ENCODE measurements around the gene UBAC1.
A peak's percentile ranks its signal among the peaks of the same experiment; 100 is the strongest.

The UBAC1 gene, protein sequence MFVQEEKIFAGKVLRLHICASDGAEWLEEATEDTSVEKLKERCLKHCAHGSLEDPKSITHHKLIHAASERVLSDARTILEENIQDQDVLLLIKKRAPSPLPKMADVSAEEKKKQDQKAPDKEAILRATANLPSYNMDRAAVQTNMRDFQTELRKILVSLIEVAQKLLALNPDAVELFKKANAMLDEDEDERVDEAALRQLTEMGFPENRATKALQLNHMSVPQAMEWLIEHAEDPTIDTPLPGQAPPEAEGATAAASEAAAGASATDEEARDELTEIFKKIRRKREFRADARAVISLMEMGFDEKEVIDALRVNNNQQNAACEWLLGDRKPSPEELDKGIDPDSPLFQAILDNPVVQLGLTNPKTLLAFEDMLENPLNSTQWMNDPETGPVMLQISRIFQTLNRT

DNA sequence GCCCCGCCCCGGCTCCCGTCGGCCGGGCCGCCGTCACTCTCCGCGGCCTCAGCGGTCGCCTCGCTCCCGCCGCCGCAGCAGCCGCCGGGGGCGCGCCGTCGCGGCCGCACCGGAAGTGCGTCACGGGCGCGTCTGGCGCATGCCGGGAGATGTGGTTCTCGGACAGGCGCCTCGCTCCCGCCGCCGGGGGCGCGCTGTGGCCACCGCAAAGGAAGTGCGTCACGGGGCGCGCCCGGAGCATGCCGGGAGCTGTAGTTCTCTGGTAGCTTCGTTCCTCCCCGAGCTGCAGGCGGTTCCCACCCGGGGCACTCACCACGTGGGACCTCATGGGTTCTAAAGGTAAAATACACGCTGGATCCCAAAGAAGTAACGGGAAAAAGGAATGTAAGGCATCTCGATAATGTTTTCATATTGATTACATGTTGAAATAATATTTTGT, at the start of gene UBAC1:
Gene UBAC1, minus strand, starts transcription at position 97 of the 439 bp plus-strand sequence. CDS start 211 bp downstream, outside the sequence.
- DNase-seq: peak; percentile 91

DNA sequence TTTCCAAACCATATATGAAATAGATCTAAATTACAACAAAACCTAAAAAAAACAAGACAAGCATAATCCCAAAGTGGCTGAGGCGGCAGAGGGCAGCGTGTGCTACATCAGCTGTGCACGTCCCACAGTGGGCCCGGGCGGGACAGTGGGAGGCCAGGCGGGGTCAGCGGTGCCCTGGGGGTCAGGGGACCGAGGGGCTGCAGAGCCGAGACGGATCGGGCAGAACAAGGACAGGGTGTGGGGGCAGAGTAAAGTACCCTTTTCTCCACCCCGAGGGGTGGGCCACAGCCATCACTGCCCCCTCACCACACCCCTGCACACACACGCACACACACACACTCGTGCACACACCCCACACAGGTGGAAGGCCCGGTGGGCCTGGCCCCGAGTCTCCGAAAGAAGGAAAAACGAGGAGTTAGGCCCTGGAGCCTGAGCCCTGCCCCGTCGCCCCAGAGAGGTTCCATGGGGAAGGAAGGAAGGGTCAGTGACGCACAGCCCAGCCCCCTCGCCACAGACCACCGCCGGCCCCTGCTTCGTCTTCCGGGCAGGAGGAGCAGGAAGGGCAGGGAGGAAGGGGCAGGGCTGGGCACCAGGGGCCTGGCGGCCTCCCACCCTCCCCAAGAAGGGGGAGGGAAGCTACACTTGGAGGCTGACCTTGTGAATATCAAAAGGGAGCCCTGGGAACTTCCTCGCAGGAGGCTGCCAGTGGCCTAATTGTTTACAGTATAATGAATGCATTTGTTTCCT, 49.6 kb upstream of the UBAC1 start:
- DNase-seq: no peak

DNA sequence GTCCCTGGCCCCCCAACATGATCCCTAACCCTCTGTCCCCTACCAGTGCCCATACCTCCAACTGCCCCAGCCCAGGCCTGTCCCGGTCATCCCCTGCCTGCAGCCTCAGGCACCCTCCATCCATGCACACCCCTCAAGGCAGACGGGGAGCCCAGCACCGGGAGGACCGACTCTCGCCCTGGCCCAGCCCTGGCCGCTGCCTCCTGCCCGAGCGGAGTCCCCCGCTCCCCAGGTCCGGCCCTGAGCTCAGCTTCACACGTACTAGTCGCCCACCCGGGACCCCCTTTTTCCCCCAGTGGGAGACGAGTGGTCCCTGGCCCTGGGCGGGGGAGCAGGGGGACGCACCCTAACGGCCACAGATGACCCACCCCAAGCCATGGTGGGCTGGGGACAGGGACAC, 49.0 kb upstream of the UBAC1 start:
- no peak for DNase-seq

DNA sequence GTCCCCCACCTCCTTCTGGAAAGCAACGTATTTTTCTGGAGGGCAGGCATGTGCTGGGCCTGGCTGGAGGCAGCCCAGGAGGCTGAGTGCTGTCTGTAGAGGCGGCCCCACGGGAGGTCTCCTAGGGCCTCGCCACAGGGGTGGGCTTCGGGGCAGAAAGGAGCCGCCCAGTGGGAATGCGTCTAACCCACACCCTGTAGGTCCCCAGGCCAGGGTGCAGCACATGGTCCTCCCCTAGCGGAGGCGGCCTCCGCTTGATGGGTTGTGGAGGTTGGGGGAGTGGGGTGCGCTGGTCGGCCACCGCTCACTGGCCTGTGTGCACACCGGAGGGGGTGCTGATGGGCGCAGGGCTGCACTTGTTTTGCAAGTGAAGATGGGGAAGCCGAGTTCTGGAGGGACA, 48.3 kb upstream of the UBAC1 start:
- DNase-seq: no peak

DNA sequence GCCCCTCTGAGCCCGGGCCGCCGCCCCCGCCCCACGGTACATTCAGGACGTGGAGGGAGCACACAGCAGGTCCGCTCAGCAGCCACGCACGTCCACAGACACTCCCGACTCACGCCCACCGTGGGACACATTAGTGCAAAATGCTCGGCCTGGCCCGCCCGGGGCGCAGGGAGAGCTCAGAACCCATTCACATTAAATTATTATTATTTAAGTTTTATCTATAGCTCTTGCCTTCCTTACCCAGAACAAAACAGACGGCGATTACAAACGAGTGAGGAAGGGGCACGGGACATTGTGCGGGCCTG, 47.5 kb upstream of the UBAC1 start:
- no peak for DNase-seq

DNA sequence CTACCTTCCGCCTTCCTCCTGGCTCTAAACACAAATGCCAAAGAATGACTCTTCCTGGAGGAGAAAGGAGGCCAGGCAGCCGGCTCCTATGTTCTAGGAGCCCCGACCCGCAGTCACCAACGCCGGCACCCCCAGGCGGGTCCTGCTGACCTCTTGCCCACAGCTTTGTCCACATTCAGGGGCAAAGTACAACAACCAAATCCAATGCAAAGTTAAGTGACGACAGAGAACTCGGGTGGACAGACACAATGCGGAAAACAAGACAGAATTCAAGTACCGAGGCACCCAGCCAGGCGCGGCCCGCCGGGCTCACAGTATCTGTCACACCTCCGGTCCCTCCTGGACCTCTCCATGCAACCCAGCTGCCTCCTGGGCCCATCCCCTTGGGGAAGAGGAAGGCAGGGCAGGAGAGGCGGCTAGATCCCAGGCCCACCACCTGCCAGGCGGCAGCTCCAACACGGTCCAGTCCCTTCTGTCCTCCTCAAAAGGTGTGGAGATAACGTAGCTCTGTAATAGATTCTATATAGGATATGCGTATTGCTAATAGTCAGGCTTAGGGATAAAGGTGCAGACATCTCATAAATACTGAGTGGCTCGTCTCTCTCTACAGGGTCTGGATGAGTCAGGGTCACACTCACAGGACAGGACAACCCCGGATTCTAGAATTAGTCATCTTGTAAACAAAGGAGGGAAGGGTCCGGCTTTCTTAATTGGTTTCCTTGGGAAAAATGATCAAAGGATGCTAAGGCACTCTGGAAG, 46.9 kb upstream of the UBAC1 start:
- no peak for DNase-seq

DNA sequence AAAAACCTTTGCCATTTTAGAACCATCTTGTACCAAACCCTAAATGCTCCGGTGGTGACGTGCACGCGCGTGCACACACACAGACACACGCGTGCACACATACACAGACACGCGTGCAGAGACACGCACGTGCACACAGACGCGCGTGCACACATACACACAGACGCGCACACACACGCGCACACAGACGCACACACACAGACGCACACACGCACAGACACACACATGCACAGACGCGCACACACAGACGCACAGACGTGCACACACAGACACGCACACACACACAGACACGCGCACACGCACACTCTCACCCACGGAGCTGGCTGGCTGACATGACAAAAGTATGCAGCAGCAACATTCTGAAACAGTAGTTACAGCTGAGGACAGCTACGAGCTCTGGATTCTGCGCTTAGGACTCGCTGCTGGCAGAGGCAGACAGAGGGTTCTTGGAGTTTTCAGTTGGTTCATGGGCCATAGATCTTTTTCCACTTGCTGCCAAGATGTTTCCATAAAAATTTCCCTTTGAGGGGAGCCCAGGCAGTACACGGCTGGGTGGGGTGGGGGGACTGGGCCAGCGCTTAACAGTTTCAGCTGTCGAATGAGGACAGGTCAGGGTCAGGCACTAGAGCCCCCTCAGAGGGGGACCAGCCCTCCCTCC, 46.2 kb upstream of the UBAC1 start:
- no peak for DNase-seq

DNA sequence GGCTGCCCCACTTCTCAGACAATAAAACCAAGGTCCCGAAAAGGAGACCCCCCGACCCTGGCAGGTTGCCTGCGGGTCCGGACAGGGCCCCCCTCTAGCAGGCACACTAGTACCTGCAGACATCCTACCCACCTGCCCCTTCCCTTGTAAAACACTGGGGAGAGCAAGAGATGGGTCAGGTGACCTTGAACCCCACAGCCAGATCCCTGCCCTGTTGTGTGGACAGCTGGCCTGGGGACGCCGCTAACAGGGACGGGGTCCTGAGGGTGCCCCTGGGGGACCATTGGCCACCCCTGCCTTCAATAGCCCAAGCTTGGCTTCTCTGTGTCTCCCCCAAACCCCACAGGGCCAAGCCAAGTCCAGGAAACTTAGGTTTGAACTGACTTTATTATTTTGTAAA, 45.0 kb upstream of the UBAC1 start:
- no peak for DNase-seq

DNA sequence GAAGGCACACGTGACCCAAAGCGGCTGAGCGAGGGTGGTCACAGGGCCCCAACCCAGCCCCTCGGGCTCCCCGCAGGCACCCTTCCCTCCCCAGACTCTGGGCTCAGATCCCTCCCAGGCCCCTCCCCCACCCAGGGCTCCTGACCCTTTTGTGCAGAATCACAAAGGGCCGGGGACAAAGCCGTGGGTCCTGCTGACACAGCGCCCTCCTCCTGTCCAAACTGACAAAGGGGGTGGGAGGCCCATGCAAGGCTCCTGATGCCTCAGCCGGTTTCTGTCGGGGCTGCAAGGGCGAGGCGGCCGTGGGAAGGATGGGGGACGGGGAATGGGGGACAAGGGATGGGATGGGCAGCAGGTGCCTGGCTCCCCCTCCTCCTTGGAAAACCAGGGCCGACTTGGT, 43.5 kb upstream of the UBAC1 start:
- no peak for DNase-seq

DNA sequence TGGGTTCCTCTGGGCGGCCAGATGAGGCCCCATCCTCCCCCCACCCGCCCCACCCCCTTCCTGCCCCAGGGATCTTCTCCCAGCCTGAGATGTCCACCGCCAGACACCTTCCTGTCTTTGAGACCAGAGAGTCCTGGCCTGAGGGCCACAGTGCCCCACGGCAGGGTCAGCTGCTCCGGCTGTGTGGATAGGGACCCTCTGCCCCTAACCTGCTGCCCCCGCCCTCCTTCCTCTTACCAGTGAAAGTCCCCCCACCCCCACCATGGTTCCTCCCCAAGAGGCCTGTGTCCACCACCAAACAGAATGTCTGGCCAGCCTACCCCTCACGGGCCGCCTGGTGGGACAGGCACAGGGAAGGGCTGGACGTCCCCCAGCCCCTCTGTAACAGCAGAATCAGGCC, 43.0 kb upstream of the UBAC1 start:
- DNase-seq: no peak

DNA sequence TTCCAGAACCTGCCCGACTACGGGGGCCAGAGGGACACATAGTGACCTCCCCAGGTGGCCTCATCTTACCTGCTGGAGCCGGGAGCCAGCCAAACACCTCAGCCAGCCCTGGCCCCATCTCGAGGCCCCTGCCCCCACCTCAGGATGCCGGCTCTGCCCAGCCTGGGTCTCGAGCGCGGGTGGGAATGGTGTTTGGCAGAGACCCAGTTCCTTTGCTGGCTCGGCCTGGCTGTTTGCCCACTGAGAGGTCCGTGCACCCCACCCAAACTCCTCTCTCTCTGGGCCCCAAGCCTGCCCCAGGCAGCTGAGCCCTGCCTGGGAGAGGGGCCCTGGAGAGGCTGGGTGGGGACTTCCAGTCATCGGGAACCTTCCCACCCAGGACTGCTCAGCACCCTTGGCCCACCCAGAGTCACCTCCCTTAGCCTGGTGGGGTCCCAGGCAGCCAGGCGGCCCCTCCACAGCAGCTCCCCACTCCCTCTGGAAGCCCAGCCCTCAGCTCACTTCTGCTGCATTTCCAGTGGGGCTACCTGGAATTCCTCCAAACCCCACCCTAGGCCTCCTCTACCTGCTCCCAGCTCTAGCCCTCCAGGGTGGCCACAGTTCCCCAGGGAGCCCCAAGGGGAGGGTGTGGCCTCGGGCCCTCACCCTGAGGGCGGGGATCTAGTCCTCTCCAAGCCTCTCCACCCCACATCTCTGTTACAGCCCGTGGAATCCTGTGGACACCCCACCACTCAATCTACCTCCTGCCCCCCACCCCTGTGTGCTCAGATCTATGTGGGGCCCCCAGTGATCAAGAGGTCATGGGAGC, 42.4 kb upstream of the UBAC1 start:
- no peak for DNase-seq

DNA sequence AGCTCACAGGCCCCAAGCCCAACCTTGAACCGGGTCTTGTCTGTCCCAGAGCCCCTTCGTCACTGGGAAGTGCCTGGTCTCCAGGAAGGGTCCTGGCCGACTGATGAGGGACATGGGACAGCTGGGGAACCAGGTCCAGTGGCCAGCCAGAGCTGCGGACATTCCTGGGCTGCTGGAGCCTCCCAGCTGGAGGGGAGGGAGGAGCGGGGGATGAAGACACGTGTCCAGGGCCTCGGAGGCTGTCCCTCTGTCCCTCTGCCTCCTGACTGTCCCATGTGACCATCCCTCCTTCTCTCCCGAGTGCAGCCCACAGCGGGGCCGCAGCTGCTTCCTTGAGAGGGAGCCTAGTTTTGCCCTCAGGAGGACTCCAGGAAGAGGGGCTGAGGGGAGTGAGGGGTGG, 41.7 kb upstream of the UBAC1 start:
- no peak for DNase-seq

DNA sequence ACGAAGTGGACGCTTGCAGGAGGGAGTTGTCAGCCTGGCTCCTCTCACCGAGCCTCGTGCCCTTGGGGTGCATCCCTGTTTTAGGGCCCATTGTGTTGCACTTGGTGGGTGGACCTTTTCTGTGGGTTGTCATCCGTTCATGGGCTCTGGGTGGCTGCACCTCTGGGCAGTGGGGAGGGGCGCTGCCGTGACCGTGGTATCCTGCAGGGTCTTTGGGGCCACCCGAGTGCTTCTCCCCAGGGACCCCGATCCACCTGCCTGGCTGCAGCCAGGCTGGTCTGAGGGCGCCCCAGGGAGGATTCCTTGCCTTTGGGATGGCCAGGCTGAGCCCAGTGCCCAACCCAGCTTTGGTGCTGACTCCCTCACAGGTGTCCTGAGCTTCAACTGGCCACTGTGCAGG, 41.0 kb upstream of the UBAC1 start:
- DNase-seq: no peak

DNA sequence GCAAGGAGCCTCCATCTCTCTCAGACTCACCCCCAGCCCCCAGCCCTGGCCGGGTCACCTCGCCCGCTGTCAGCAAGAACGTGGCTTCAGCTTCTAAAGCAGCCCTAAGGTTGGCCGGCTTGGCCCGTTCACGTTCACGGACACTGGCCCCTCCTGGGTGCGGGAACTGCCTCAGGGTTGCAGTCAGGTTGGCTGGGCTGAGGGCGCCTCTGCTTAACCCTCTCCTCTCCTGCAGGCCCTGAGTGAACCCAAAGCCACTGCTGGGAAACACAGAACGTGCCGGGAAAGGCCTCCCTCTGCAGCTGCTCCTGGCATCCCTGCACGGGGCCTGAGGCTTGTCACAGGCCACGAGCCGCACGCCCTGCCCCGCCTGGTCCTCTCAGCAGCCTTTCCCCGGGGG, 40.1 kb upstream of the UBAC1 start:
- DNase-seq: no peak

DNA sequence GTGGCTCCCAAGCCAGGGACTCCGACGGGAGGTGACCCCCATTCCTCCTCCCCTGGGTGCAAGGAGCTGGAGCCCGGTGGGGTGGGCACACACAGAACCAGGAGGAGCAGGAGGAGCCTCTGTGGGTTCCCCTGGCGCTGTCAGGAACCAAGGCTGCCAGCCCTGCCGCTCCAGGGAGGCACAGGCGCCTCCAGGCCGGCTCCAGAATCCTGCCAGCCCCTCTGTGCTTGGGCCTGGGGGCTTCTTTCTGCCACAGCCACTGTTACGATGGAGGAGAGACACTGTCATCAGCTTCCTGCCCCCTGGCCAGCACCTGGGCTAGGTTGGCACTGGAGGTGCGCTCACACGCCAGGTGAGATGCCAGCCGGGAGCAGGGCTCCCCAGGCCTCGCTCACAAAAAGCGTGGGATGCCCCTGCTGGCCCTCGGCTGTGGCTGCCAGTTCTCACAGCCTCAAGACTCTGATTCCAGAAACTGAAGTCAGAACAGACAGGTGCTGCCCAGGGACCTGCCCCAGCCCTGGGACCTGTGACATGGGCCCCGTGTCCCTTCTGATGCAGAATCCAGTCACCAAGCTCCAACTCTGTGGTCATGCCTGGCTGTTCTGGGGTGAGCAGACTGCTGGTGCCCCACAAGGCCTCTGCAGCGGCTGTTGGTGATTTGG, 37.4 kb upstream of the UBAC1 start:
- DNase-seq: no peak

DNA sequence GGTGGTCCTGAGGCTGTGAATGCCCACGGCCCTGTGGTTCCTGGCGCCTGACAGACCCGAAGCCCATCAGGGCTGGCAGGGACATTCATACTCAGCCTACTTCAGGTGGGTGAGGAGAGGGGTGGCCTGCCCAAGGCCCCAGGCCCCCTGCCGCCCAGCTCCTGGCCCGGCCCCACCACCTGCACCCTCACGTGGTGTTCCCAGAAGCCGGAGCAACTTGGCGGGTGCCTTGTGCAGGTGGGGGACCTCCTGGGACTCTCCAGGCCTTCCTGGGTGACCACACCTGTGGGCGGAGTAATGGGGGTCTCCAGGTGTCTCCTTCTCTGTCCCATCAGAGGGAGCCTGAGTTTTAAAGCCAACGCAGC, 36.8 kb upstream of the UBAC1 start:
- DNase-seq: no peak

DNA sequence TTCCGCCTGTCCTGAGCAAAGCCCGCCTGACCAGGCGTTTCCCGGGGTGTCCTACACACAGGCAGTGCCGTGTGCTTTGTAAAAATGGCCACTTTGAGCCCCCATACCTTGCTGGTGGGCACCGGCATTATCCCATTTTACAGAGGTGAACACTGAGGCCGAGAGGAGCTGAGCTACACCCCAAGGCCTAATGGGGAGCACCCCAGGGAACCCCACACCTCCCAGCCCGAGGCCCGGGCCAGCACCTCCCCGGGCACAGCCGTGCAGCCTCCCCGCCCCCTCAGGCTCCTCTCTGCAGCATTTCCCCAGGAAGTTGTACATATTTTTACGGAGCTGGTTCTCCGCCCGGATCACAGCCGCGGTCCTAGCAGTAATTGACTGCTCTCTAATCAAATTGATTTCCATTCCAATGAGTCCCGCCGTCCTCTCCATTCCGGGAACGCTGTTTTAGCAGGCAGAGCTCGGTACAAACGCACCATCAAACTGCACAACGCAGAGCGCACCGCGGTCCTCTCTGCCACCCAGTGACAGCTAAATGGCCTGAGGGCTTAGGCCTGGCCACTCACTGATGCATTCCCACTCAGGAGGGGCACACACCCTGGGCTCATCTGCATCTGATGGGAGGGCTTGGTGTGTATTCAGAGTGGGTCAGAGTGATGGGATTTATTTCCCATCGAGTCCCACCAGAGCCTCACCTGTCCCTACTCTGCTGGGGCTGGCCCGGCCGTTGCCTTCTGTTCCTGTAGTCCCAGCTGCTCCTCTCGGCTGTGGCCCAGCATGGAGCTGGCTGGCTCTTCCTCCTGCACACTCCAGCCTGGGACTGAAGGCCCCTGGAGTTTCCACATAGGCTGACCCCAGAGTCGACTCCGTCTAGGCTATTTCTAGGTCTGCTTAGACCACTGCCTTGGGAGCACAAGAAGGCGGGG, 36.2 kb upstream of the UBAC1 start:
- no peak for DNase-seq

DNA sequence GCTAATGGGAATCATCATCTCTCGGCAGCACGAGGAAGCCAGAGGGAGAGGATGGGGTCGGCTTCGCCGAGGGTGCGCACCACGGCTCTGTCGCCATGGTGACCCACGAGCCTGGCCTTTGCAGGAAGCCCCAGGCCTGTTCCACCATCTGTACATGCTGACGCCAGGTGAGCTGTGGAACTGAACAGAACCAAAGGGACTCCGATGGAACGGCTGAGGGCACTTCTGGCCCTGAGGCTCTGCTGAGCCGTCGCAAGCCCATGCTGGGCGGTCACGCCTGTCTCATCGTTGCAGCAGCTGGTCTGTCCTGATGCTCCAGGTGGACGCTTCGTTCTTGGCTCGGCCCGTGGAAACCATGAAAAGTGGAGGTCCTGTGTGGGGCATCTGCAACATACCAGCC, 34.6 kb upstream of the UBAC1 start:
- no peak for DNase-seq

DNA sequence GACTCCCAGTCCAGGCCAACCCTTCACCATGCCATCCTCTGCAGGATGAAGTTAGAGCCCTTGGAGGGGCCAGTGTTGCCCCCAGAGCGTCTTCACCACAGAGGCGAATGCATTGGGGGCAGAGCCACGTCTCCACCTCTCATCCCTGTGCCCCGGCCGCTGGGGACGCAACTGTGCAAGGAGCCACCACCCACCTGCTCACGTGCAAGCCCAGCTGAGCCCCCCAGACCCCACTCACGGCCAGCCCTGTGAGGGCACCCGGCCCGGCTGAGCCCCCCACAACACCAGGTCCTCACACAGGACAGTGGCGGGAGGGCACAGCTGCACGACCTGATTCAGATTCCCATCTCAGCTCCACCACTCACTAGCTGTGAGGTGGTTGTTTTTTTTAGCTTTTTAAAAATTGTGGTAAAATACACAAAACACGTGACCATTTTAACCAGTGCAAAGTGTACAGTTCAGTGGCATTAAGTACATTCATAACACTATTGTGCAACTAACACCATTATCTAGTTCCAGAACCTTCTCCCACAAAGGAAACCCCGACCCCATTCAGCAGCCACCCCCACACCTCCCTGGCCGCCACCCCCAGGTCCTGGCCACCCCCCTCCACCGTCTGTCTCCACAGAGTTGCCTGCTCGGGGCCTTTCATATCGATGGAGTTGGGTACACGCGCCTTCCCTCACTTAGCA, 33.5 kb upstream of the UBAC1 start:
- DNase-seq: no peak

All from activated T-cell treated with anti-CD3 and anti-CD28 coated beads for 4 hours (primary cell).